HAP-1 (cell line): ENCODE measurements around the gene ARHGAP24.

Experiments used
- DNase-seq, 2 experiments: peaks; one replicate each; pipeline ENCODE4 v3.0.0-alpha.2; 2016 to 2020; ENCODE audit warnings: low spot score in 2 of 2
- H3K27me3 ChIP-seq: fragments of 250-450 bp; sonication (Bioruptor Pico); 2 replicates; pipeline ENCODE4 v1.5.1; 2020; ENCODE audit warnings: low read depth, mild to moderate bottlenecking, moderate library complexity
- H3K36me3 ChIP-seq: fragments of 250-450 bp; sonication (Bioruptor Pico); replicated peaks from 2 replicates; pipeline ENCODE4 v1.5.1; 2020; ENCODE audit warnings: mild to moderate bottlenecking
- H3K4me1 ChIP-seq: fragments of 250-450 bp; sonication (Bioruptor Pico); 2 replicates; pipeline ENCODE4 v1.5.1; 2020; ENCODE audit warnings: mild to moderate bottlenecking
- H3K4me3 ChIP-seq: fragments of 250-450 bp; sonication (Bioruptor Pico); 2 replicates; pipeline ENCODE4 v1.5.1; 2020; ENCODE audit warnings: mild to moderate bottlenecking, moderate library complexity
- H3K9me3 ChIP-seq: fragments of 250-450 bp; sonication (Bioruptor Pico); 2 replicates; pipeline ENCODE4 v1.5.1; 2020; ENCODE audit warnings: mild to moderate bottlenecking, moderate library complexity
- in situ Hi-C: fragments of 300-500 bp; cut with MboI; formaldehyde crosslinking; loops from 3 replicates; pipeline ENCODE4 v1.14.3; 2020; ENCODE audit warnings: low sequenced_read_pairs, inconsistent platforms, mixed read lengths

The ARHGAP24 gene

GRCh38 chr4:85925071-85925470, 450.1 kb downstream of the ARHGAP24 start:
- no peaks in the 10 kb centered on the region for H3K9me3 ChIP-seq
- H3K27me3 ChIP-seq, result no peaks in the 10 kb centered on the region
- H3K36me3 ChIP-seq, result no peaks in the 10 kb centered on the region
- in situ Hi-C loops, result no loop called here
- H3K4me1 ChIP-seq, result peaks cover 24% of the 10 kb centered on the region
- DNase-seq, result no peak
- H3K4me3 ChIP-seq, result no peak overlapping the region

DNA sequence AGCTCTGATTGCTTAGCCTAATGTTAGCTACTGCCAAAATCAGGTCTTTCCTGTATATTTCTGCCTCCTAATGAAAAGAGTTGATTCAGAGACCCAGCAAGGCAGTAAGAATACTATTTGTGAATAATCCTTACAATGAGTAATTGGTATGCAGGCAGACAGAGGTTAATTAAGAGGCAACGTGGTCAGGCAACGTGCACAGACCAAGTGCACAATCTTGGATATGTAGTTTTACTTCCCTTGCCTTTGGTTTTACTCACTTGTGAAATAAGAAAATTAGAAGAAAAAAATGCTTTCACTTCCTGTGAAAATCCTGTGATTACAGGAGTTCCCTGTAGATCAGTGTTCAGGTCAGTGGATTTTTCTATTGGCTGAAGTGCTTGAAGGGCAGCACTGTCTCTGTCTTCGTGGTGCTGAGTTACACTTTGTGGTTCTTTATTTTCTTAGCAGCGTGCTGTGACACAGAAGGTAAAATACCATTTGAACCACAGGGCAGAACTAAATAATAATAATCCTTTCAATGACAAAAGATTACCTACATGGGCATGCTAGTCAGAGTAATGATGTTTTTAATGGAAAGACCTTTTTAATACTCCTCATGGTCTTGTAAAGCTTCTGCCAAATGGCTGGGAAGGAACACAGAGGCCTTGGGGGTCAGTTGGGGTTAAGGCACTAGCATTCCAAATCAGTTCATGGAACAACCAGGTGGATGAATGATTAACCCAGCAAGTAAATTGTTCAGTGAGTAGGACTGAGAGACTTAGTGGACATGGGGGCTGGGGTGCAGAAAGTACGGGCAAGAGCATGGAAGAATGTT, 454.0 kb downstream of the ARHGAP24 start:
- Histone ChIP-seq H3K9me3 (no peaks in the 10 kb centered on the region), H3K4me1 (peaks cover 31% of the 10 kb centered on the region), H3K4me3 (no peak overlapping the region), H3K27me3 (no peaks in the 10 kb centered on the region), H3K36me3 (no peaks in the 10 kb centered on the region)
- in situ Hi-C loops, result no loop called here
- DNase-seq, result no peak

- peak in 1 of 2 experiments; percentile 47 for DNase-seq
- no peaks in the 10 kb centered on the region for H3K36me3 ChIP-seq
- no peaks in the 10 kb centered on the region for H3K27me3 ChIP-seq
- in situ Hi-C loops, result no loop called here
- no peaks in the 10 kb centered on the region for H3K9me3 ChIP-seq
- H3K4me3 ChIP-seq, result no peak overlapping the region
- H3K4me1 ChIP-seq, result peaks cover 31% of the 10 kb centered on the region
Observed at GRCh38 chr4:85929961-85930665, 455.2 kb downstream of the ARHGAP24 start.

- no peaks in the 10 kb centered on the region for H3K36me3 ChIP-seq
- peaks cover 24% of the 10 kb centered on the region for H3K4me1 ChIP-seq
- peak in 1 of 2 experiments; percentile 26 for DNase-seq
- no peaks in the 10 kb centered on the region for H3K27me3 ChIP-seq
- in situ Hi-C loops, result no loop called here
- H3K9me3 ChIP-seq, result no peaks in the 10 kb centered on the region
- H3K4me3 ChIP-seq, result no peak overlapping the region
Observed at GRCh38 chr4:85932500-85933290, 457.7 kb downstream of the ARHGAP24 start.

GRCh38 chr4:85933291-85933640, 458.3 kb downstream of the ARHGAP24 start:
- Histone ChIP-seq H3K27me3 (no peaks in the 10 kb centered on the region), H3K4me1 (peaks cover 24% of the 10 kb centered on the region), H3K9me3 (no peaks in the 10 kb centered on the region), H3K4me3 (no peak overlapping the region), H3K36me3 (no peaks in the 10 kb centered on the region)
- in situ Hi-C loops, result no loop called here
- no peak for DNase-seq

- Histone ChIP-seq H3K4me1 (peaks cover 3% of the 10 kb centered on the region; the same call in 1 of the 2 replicates), H3K36me3 (no peaks in the 10 kb centered on the region), H3K27me3 (no peaks in the 10 kb centered on the region), H3K9me3 (no peaks in the 10 kb centered on the region), H3K4me3 (no peak overlapping the region)
- no peak for DNase-seq
- in situ Hi-C loops, result no loop called here
Observed at GRCh38 chr4:85937507-85937906, 462.6 kb downstream of the ARHGAP24 start.

DNA sequence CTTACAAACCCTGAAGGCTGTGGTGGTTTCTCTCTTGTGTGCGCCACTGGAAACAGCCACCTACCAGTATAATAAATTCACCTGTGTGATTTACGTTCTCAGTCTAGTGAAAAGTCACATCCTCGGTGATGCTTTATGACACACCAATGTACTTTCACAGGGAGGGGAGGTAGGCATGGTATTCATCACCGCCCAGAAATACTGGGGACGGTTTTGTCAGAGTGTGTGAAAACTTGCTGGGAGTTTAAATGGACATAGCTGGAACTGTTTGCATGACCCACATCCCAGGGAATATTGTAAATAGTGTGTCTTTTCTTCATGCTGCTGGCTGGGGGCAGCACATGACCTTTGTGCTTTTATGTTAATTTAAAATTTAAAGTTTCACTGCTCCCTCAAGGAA, 463.1 kb downstream of the ARHGAP24 start:
- DNase-seq, result no peak
- in situ Hi-C loops, result no loop called here
- H3K27me3 ChIP-seq, result no peaks in the 10 kb centered on the region

DNA sequence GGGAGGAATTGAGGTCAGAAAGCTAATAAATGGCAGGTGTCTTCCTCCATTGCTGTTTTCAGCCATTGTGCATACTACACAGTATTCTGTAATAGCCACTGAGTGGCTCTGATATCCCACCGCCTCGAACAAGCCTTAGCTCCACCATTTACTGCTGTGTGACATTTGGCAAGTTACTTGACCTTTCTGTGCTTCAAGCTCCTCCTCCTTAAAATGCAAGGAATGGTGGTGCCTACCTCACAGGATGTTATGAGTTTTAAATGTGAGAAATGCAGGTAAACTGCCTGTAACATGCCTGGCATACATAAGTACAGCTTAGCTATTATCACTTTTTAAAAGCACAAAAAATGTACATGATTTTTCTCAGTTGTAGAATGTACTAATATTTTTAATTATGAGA, 464.0 kb downstream of the ARHGAP24 start:
- in situ Hi-C loops, result no loop called here
- no peaks in the 10 kb centered on the region for H3K36me3 ChIP-seq
- H3K4me1 ChIP-seq, result peaks cover 3% of the 10 kb centered on the region; the same call in 1 of the 2 replicates
- H3K4me3 ChIP-seq, result no peak overlapping the region
- H3K27me3 ChIP-seq, result no peaks in the 10 kb centered on the region
- no peak for DNase-seq
- H3K9me3 ChIP-seq, result no peaks in the 10 kb centered on the region

More for the DNA sequence above, 463.1 kb downstream of the ARHGAP24 start:
- Histone ChIP-seq H3K4me3 (no peak overlapping the region), H3K9me3 (no peaks in the 10 kb centered on the region), H3K4me1 (peaks cover 3% of the 10 kb centered on the region; the same call in 1 of the 2 replicates), H3K36me3 (no peaks in the 10 kb centered on the region)

GRCh38 chr4:85939595-85939994, 464.6 kb downstream of the ARHGAP24 start:
- Histone ChIP-seq H3K27me3 (no peaks in the 10 kb centered on the region), H3K4me3 (no peak overlapping the region), H3K36me3 (no peaks in the 10 kb centered on the region), H3K4me1 (peaks cover 8% of the 10 kb centered on the region), H3K9me3 (no peaks in the 10 kb centered on the region)
- in situ Hi-C loops, result no loop called here
- no peak for DNase-seq

GRCh38 chr4:85940151-85940550, 465.2 kb downstream of the ARHGAP24 start:
- no peak for DNase-seq
- in situ Hi-C loops, result no loop called here
- Histone ChIP-seq H3K36me3 (no peaks in the 10 kb centered on the region), H3K4me3 (no peak overlapping the region), H3K4me1 (peaks cover 8% of the 10 kb centered on the region), H3K9me3 (no peaks in the 10 kb centered on the region), H3K27me3 (no peaks in the 10 kb centered on the region)

DNA sequence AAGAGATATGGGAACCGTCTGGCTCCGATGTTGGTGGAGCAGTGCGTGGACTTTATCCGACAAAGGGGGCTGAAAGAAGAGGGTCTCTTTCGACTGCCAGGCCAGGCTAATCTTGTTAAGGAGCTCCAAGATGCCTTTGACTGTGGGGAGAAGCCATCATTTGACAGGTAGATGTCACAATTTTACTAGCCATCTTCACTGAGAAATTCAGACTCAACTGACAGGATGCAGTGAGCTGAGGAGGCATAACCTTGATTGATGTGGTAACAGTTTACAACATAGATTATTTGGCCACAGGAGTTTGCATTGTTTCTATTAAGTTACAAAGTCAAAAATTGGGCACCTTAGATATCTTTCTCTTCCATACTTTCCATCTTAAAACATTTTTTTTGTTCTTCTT, 467.2 kb downstream of the ARHGAP24 start:
- H3K4me3 ChIP-seq, result no peak overlapping the region
- no peaks in the 10 kb centered on the region for H3K36me3 ChIP-seq
- no peaks in the 10 kb centered on the region for H3K9me3 ChIP-seq
- in situ Hi-C loops, result no loop called here
- DNase-seq, result no peak
- H3K27me3 ChIP-seq, result no peaks in the 10 kb centered on the region
- peaks cover 5% of the 10 kb centered on the region for H3K4me1 ChIP-seq

DNA sequence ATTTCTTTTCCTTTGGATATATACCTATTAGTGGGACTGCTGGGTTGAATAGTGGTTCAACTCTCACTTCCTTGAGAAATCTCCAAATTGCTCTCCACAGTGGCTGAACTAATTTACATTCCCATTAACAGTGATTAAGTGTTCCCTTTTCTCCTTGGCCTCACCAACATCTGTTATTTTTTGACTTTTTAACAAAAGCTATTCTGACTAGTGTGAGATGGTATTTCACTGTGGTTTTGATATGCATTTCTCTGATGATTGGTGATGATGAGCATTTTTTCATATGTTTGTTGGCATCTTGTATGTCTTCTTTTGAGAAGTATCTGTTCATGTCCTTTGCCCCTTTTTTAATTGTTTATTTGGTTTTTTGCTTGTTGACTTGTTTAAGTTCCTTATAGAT, 471.9 kb downstream of the ARHGAP24 start:
- Histone ChIP-seq H3K27me3 (no peaks in the 10 kb centered on the region), H3K36me3 (no peaks in the 10 kb centered on the region), H3K4me1 (peaks cover 5% of the 10 kb centered on the region), H3K9me3 (no peaks in the 10 kb centered on the region), H3K4me3 (no peak overlapping the region)
- DNase-seq, result no peak
- in situ Hi-C loops, result no loop called here

GRCh38 chr4:85951099-85951498, 476.1 kb downstream of the ARHGAP24 start:
- H3K36me3 ChIP-seq, result no peaks in the 10 kb centered on the region
- in situ Hi-C loops, result loop anchor here (25.0 kb wide), 1 partner anchor 164 kb away; no protein-coding TSS in a partner anchor
- H3K27me3 ChIP-seq, result no peaks in the 10 kb centered on the region
- peaks cover 7% of the 10 kb centered on the region for H3K4me1 ChIP-seq
- H3K4me3 ChIP-seq, result no peak overlapping the region
- no peak for DNase-seq
- H3K9me3 ChIP-seq, result no peaks in the 10 kb centered on the region
